IMR-90 (cell line): Measurements from ENCODE around the gene IRF4. TPM values are rescaled to one million over a fixed set of nuclear protein-coding genes. Genes with fewer than 3 reads are reported as not detected.

Experiments
- ATAC-seq: fragments of 200-7000 bp; cut with Tn5 transposase; 2 replicates; pipeline ENCODE4 v1.9.1; 2020; ENCODE audit warnings: low read depth, mild to moderate bottlenecking, moderate library complexity
- BruUV-seq: library from RNA; stranded (reverse); fragments of 400-500 nt; replicated peaks from 2 replicates; lab custom pipeline; 2021; lab: Mats Ljungman, UMichigan
- CTCF ChIA-PET: fragments of 300-600 bp; formaldehyde crosslinking; extraction: SDS; loops from one replicate; lab custom pipeline; 2021; ENCODE audit warnings: antibody characterized with exemption; lab: Yijun Ruan, JAX
- POLR2A ChIA-PET: fragments of 300-600 bp; sonication (Branson Sonifier 250); formaldehyde crosslinking; loops from one replicate; lab custom pipeline; 2022; ENCODE audit warnings: antibody characterized with exemption; ENCODE audit not compliant: unreplicated experiment; lab: Charles Lee
- DNase-seq: peaks from one replicate; pipeline ENCODE4 v3.0.0; 2013
- H2AFZ ChIP-seq: replicated peaks from 2 replicates; pipeline ENCODE3; 2013; ENCODE audit warnings: low read length, mild to moderate bottlenecking; ENCODE audit not compliant: poor library complexity
- H2AK5ac ChIP-seq: 2 replicates; pipeline ENCODE4 v1.6.1; 2013; ENCODE audit warnings: low read depth, low read length, inconsistent platforms
- H2AK9ac ChIP-seq: replicated peaks from 2 replicates; pipeline ENCODE3; 2013; ENCODE audit warnings: mild to moderate bottlenecking, low read depth, low read length, moderate library complexity; ENCODE audit not compliant: poor library complexity
- H2BK120ac ChIP-seq: 2 replicates; pipeline ENCODE4 v1.6.1; 2013; ENCODE audit warnings: low read depth, low read length, inconsistent platforms
- H2BK15ac ChIP-seq: 3 replicates; pipeline ENCODE4 v1.6.1; 2013; ENCODE audit warnings: low read depth, low read length, inconsistent platforms
- H2BK20ac ChIP-seq: 2 replicates; pipeline ENCODE4 v1.6.1; 2013; ENCODE audit warnings: low read depth, mild to moderate bottlenecking, inconsistent platforms, low read length, moderate library complexity
- H2BK5ac ChIP-seq: 2 replicates; pipeline ENCODE4 v1.6.1; 2013; ENCODE audit warnings: mild to moderate bottlenecking, low read depth, low read length, inconsistent platforms; ENCODE audit not compliant: poor library complexity, severe bottlenecking
- H3K14ac ChIP-seq: replicated peaks from 2 replicates; pipeline ENCODE4 v1.6.1; 2013; ENCODE audit warnings: low read depth, low read length, inconsistent platforms
- H3K18ac ChIP-seq: 2 replicates; pipeline ENCODE4 v1.6.1; 2013; ENCODE audit warnings: low read depth, low read length, control low read depth
- H3K23ac ChIP-seq: 2 replicates; pipeline ENCODE4 v1.6.1; 2013; ENCODE audit warnings: low read depth, low read length, inconsistent platforms
- H3K27ac ChIP-seq: 2 replicates; pipeline ENCODE4 v1.5.1; 2013; ENCODE audit warnings: mild to moderate bottlenecking, control low read depth, low read length; ENCODE audit not compliant: insufficient read depth
- H3K27me3 ChIP-seq: 2 replicates; pipeline ENCODE4 v1.6.1; 2013; ENCODE audit warnings: low read length; ENCODE audit not compliant: control insufficient read depth, insufficient read depth
- H3K36me3 ChIP-seq: 2 replicates; pipeline ENCODE4 v1.6.1; 2013; ENCODE audit warnings: low read length, mixed read lengths; ENCODE audit not compliant: control insufficient read depth, insufficient read depth
- H3K4ac ChIP-seq: 2 replicates; pipeline ENCODE4 v1.6.1; 2013; ENCODE audit warnings: low read depth, low read length, inconsistent platforms
- H3K4me1 ChIP-seq: 2 replicates; pipeline ENCODE4 v1.6.1; 2013; ENCODE audit warnings: low read length, mixed read lengths; ENCODE audit not compliant: control insufficient read depth, insufficient read depth
- H3K4me2 ChIP-seq: 2 replicates; pipeline ENCODE4 v1.6.1; 2013; ENCODE audit warnings: low read depth, mild to moderate bottlenecking, control low read depth, low read length, moderate library complexity
- H3K4me3 ChIP-seq: 2 replicates; pipeline ENCODE4 v1.5.1; 2013; ENCODE audit warnings: low read depth, mild to moderate bottlenecking, control low read depth, low read length, moderate library complexity; ENCODE audit not compliant: insufficient read depth
- H3K56ac ChIP-seq: 2 replicates; pipeline ENCODE4 v1.6.1; 2013; ENCODE audit warnings: low read length, inconsistent platforms; ENCODE audit not compliant: insufficient read depth; ENCODE audit errors: extremely low read depth
- H3K79me1 ChIP-seq, 2 experiments: 2 replicates each; pipeline ENCODE4 v1.6.1; 2013; ENCODE audit warnings: low read length in 2 of 2, inconsistent platforms in 1 of 2, low read depth in 1 of 2
- H3K9ac ChIP-seq: 2 replicates; pipeline ENCODE4 v1.6.1; 2013; ENCODE audit warnings: low read depth, low read length, control low read depth
- H3K9me1 ChIP-seq: 2 replicates; pipeline ENCODE4 v1.6.1; 2013; ENCODE audit warnings: low read length, inconsistent platforms; ENCODE audit not compliant: insufficient read depth
- H3K9me3 ChIP-seq: 2 replicates; pipeline ENCODE4 v1.6.1; 2013; ENCODE audit warnings: low read length; ENCODE audit not compliant: control insufficient read depth, insufficient read depth
- H4K20me1 ChIP-seq: 2 replicates; pipeline ENCODE4 v1.6.1; 2013; ENCODE audit warnings: low read length, inconsistent platforms; ENCODE audit not compliant: insufficient read depth
- H4K5ac ChIP-seq: 2 replicates; pipeline ENCODE4 v1.6.1; 2013; ENCODE audit warnings: mild to moderate bottlenecking, low read depth, low read length, control low read depth
- H4K8ac ChIP-seq, 2 experiments: 2 replicates each; pipeline ENCODE4 v1.6.1; 2013; ENCODE audit warnings: low read depth in 2 of 2, low read length in 2 of 2, control low read depth in 1 of 2, inconsistent platforms in 1 of 2
- H4K91ac ChIP-seq: 2 replicates; pipeline ENCODE4 v1.6.1; 2013; ENCODE audit warnings: low read depth, low read length, inconsistent platforms; ENCODE audit not compliant: insufficient read depth
- BHLHE40 ChIP-seq: fragments of 150-350 bp; IDR thresholded peaks from 2 replicates; pipeline ENCODE4 v1.6.1; 2016; ENCODE audit warnings: mild to moderate bottlenecking, low read depth, low read length
- CEBPB ChIP-seq: IDR thresholded peaks from 2 replicates; pipeline ENCODE4 v1.6.1; 2012; ENCODE audit warnings: low read depth, low read length, improper control_type of control experiment
- CHD1 ChIP-seq: IDR thresholded peaks from 2 replicates; pipeline ENCODE4 v1.6.1; 2012; ENCODE audit warnings: low read depth, low read length, improper control_type of control experiment
- CTCF ChIP-seq: conservative IDR thresholded peaks from 2 replicates; pipeline ENCODE4 v1.5.1; 2012; ENCODE audit warnings: mild to moderate bottlenecking, low read depth, low read length, improper control_type of control experiment
- ELK1 ChIP-seq: fragments of 150-350 bp; IDR thresholded peaks from 2 replicates; pipeline ENCODE4 v1.6.1; 2016; ENCODE audit warnings: low read depth, mild to moderate bottlenecking, low read length, moderate library complexity, borderline replicate concordance
- FOS ChIP-seq: fragments of 150-350 bp; IDR thresholded peaks from 2 replicates; pipeline ENCODE4 v1.6.1; 2016; ENCODE audit warnings: low read depth, low read length
- MAFK ChIP-seq: IDR thresholded peaks from 2 replicates; pipeline ENCODE4 v1.6.1; 2012; ENCODE audit warnings: low read depth, low read length, improper control_type of control experiment
- MAZ ChIP-seq: IDR thresholded peaks from 2 replicates; pipeline ENCODE4 v1.6.1; 2012; ENCODE audit warnings: low read depth, mild to moderate bottlenecking, low read length, improper control_type of control experiment, moderate library complexity, borderline replicate concordance
- MXI1 ChIP-seq: IDR thresholded peaks from 2 replicates; pipeline ENCODE4 v1.6.1; 2012; ENCODE audit warnings: low read depth, mild to moderate bottlenecking, low read length, moderate library complexity, borderline replicate concordance
- NFE2L2 ChIP-seq: fragments of 150-350 bp; IDR thresholded peaks from 2 replicates; pipeline ENCODE4 v1.6.1; 2016; ENCODE audit warnings: low read depth, mild to moderate bottlenecking, low read length
- POLR2A ChIP-seq: IDR thresholded peaks from 2 replicates; pipeline ENCODE4 v1.6.1; 2012; ENCODE audit warnings: mild to moderate bottlenecking, low read depth, low read length
- RAD21 ChIP-seq: IDR thresholded peaks from 2 replicates; pipeline ENCODE4 v1.6.1; 2012; ENCODE audit warnings: low read length, improper control_type of control experiment
- RCOR1 ChIP-seq: IDR thresholded peaks from 2 replicates; pipeline ENCODE4 v1.6.1; 2012; ENCODE audit warnings: mild to moderate bottlenecking, low read length, improper control_type of control experiment; ENCODE audit not compliant: insufficient replicate concordance
- RFX5 ChIP-seq: IDR thresholded peaks from 2 replicates; pipeline ENCODE4 v1.8.0; 2012; ENCODE audit warnings: low read depth, mild to moderate bottlenecking, low read length, moderate library complexity
- SMC3 ChIP-seq: fragments of 150-350 bp; IDR thresholded peaks from 2 replicates; pipeline ENCODE4 v1.6.1; 2016; ENCODE audit warnings: low read depth, mild to moderate bottlenecking, antibody characterized with exemption, low read length, moderate library complexity
- WGBS, 2 experiments: methylation state at CpG; one replicate each; pipeline versions ENCODE4 v1.1.5 to v1.1.7; 2013; ENCODE audit warnings: missing lambda C conversion rate in 2 of 2; ENCODE audit not compliant: insufficient read length in 1 of 2; ENCODE audit errors: extremely low coverage in 2 of 2; 5-methylcytosine and 5-hydroxymethylcytosine counted together
- dilution Hi-C: fragments of 300-500 bp; cut with HindIII; formaldehyde crosslinking; loops from one replicate; pipeline ENCODE4 v1.14.3; 2018; ENCODE audit warnings: low sequenced_read_pairs; ENCODE audit not compliant: unreplicated experiment
- in situ Hi-C: fragments of 300-500 bp; cut with MboI; formaldehyde crosslinking; loops from 3 replicates; pipeline ENCODE4 v1.14.3; 2019; ENCODE audit warnings: low sequenced_read_pairs, inconsistent platforms, mixed read lengths
- intact Hi-C: fragments of 100-400 bp; cut with micrococcal nuclease; formaldehyde crosslinking; loops from 2 replicates; pipeline ENCODE4 v1.10.0; 2022
- polyA plus RNA-seq, 3 experiments: library from polyadenylated mRNA; depleted of rRNA; stranded (reverse); fragments of >200 nt; gene quantifications; 2 replicates each; pipeline ENCODE4 v1.2.3, GENCODE V29; 2012; ENCODE audit warnings: low replicate concordance in 1 of 3
- total RNA-seq: library from RNA; depleted of rRNA; stranded (reverse); fragments of >200 nt; gene quantifications from 2 replicates; pipeline ENCODE4 v1.2.3, GENCODE V29; 2012
- TF ChIP-seq, protein P1 (sequence below): fragments of 150-350 bp; IDR thresholded peaks from 2 replicates; pipeline ENCODE4 v1.6.1; 2017; ENCODE audit warnings: mild to moderate bottlenecking, antibody characterized with exemption, low read length, low read depth

IRF4 gene
- total and polyA plus RNA-seq, 2 of the 4 experiments (the other 2 are of a cell fraction), result not detected

DNA sequence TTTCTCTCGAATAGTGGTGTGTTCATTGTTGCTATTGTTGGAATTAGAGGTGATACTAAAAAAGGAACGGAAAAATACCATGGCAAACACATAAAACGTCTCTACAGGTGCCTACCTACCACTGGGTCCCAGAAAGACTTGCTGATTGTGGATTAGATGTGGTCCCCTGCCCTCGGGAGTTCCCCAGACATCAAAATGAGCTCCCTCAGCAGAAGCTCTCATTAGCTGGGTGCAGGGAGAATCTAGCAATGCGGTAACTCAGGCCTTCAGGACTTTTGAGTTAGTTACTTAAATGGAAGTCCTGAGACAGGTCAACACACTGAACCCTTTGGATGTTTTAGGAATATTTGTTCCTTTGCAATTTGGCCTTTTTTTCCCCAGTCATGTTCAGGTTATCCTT is 6.1 kb downstream of the IRF4 start:
- Histone ChIP-seq H4K20me1 (no peaks in the 10 kb centered on the region), H3K4ac (no peak overlapping the region), H3K9ac (no peak overlapping the region), H3K23ac (no peak overlapping the region), H3K79me1 (no peaks in the 10 kb centered on the region), H4K5ac (no peak overlapping the region), H2BK120ac (no peak overlapping the region), H2BK15ac (no peak overlapping the region), H2AK5ac (no peak overlapping the region), H3K9me3 (no peaks in the 10 kb centered on the region), H3K18ac (no peak overlapping the region), H3K27ac (no peak overlapping the region), H3K4me3 (no peak overlapping the region), H2AK9ac (no peak overlapping the region), H3K36me3 (no peaks in the 10 kb centered on the region), H3K14ac (no peak overlapping the region), H2BK20ac (no peak overlapping the region), H4K91ac (no peak overlapping the region), H2BK5ac (no peak overlapping the region), H2AFZ (no peak overlapping the region), H4K8ac (no peak overlapping the region), H3K4me2 (no peak overlapping the region), H3K4me1 (no peaks in the 10 kb centered on the region), H3K27me3 (peaks cover 73% of the 10 kb centered on the region), H3K56ac (no peak overlapping the region), H3K9me1 (no peaks in the 10 kb centered on the region)
- WGBS, 2 experiments, result no CpG with 5 or more reads among the region's 5 CpGs
- ATAC-seq, result no peak
- dilution Hi-C loops (no loop called here), in situ Hi-C loops (no loop called here), intact Hi-C loops (no loop called here)
- TF ChIP-seq CTCF (no peak), RFX5 (no peak), POLR2A (no peak), SMC3 (no peak), MXI1 (no peak), BHLHE40 (no peak), NFE2L2 (no peak), RCOR1 (no peak), CHD1 (no peak), ELK1 (no peak), MAFK (no peak), RAD21 (no peak), FOS (no peak), MAZ (no peak), CEBPB (no peak)
- TF ChIP-seq, protein P1, sequence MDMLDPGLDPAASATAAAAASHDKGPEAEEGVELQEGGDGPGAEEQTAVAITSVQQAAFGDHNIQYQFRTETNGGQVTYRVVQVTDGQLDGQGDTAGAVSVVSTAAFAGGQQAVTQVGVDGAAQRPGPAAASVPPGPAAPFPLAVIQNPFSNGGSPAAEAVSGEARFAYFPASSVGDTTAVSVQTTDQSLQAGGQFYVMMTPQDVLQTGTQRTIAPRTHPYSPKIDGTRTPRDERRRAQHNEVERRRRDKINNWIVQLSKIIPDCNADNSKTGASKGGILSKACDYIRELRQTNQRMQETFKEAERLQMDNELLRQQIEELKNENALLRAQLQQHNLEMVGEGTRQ, result no peak
- DNase-seq, result no peak
- ChIA-PET CTCF (interaction anchor here (1.3 kb wide), 1 partner anchor 10 kb away, joined by 7 read pairs; no protein-coding TSS in a partner anchor), POLR2A (no interaction called here)
- BruUV-seq, result no TSS peak
